Activated naive CD4-positive, alpha-beta T cell treated with anti-CD3 and anti-CD28 coated beads, Interleukin-2, amount 50 U/mL, for 24 hours (primary cell): ENCODE results near the gene CIP2A.

Source experiments
- H3K27ac Mint-ChIP-seq: one replicate; pipeline ENCODE4 v1.8.0; 2021; ENCODE audit warnings: mild to moderate bottlenecking, mixed read lengths
- H3K27me3 Mint-ChIP-seq: one replicate; pipeline ENCODE4 v1.8.0; 2021; ENCODE audit warnings: mixed read lengths
- H3K36me3 Mint-ChIP-seq: one replicate; pipeline ENCODE4 v1.8.0; 2021; ENCODE audit warnings: mixed read lengths
- H3K4me1 Mint-ChIP-seq: one replicate; pipeline ENCODE4 v1.8.0; 2021; ENCODE audit warnings: mixed read lengths
- H3K4me3 Mint-ChIP-seq: one replicate; pipeline ENCODE4 v1.8.0; 2021; ENCODE audit warnings: mild to moderate bottlenecking, mixed read lengths
- H3K9me3 Mint-ChIP-seq: one replicate; pipeline ENCODE4 v1.8.0; 2021; ENCODE audit warnings: mixed read lengths

Gene CIP2A

GRCh38 chr3:108546247-108546646, 43.0 kb downstream of the CIP2A start:
- peaks cover 11% of the 10 kb centered on the region for H3K36me3 Mint-ChIP-seq
- peak overlapping the region; percentile 26 for H3K4me3 Mint-ChIP-seq
- peaks cover 10% of the 10 kb centered on the region for H3K4me1 Mint-ChIP-seq
- H3K27ac Mint-ChIP-seq: no peak overlapping the region
- no peaks in the 10 kb centered on the region for H3K9me3 Mint-ChIP-seq
- no peaks in the 10 kb centered on the region for H3K27me3 Mint-ChIP-seq

GRCh38 chr3:108538083-108538482, 51.2 kb downstream of the CIP2A start:
- H3K4me1 Mint-ChIP-seq: no peaks in the 10 kb centered on the region
- no peaks in the 10 kb centered on the region for H3K9me3 Mint-ChIP-seq
- no peak overlapping the region for H3K27ac Mint-ChIP-seq
- H3K4me3 Mint-ChIP-seq: no peak overlapping the region
- peaks cover 2% of the 10 kb centered on the region for H3K36me3 Mint-ChIP-seq
- no peaks in the 10 kb centered on the region for H3K27me3 Mint-ChIP-seq

GRCh38 chr3:108528459-108529252, 60.6 kb downstream of the CIP2A start:
- peaks cover 22% of the 10 kb centered on the region for H3K27me3 Mint-ChIP-seq
- no peaks in the 10 kb centered on the region for H3K4me1 Mint-ChIP-seq
- H3K27ac Mint-ChIP-seq: no peak overlapping the region
- no peak overlapping the region for H3K4me3 Mint-ChIP-seq
- H3K36me3 Mint-ChIP-seq: peaks cover 2% of the 10 kb centered on the region
- peaks cover 4% of the 10 kb centered on the region for H3K9me3 Mint-ChIP-seq

- Mint-ChIP-seq H3K27ac (no peak overlapping the region), H3K4me1 (no peaks in the 10 kb centered on the region), H3K4me3 (no peak overlapping the region), H3K9me3 (peaks cover 4% of the 10 kb centered on the region), H3K27me3 (peaks cover 22% of the 10 kb centered on the region), H3K36me3 (peaks cover 2% of the 10 kb centered on the region)
Observed at GRCh38 chr3:108527817-108528216, 61.4 kb downstream of the CIP2A start.

GRCh38 chr3:108527109-108527508, 62.1 kb downstream of the CIP2A start:
- no peaks in the 10 kb centered on the region for H3K4me1 Mint-ChIP-seq
- no peak overlapping the region for H3K27ac Mint-ChIP-seq
- H3K9me3 Mint-ChIP-seq: peaks cover 4% of the 10 kb centered on the region
- peaks cover 17% of the 10 kb centered on the region for H3K27me3 Mint-ChIP-seq
- peaks cover 2% of the 10 kb centered on the region for H3K36me3 Mint-ChIP-seq
- no peak overlapping the region for H3K4me3 Mint-ChIP-seq

- peaks cover 2% of the 10 kb centered on the region for H3K36me3 Mint-ChIP-seq
- H3K4me1 Mint-ChIP-seq: no peaks in the 10 kb centered on the region
- no peak overlapping the region for H3K4me3 Mint-ChIP-seq
- H3K27ac Mint-ChIP-seq: no peak overlapping the region
- H3K9me3 Mint-ChIP-seq: peaks cover 2% of the 10 kb centered on the region
- H3K27me3 Mint-ChIP-seq: peaks cover 19% of the 10 kb centered on the region
Observed at GRCh38 chr3:108525971-108526370, 63.3 kb downstream of the CIP2A start.

- no peaks in the 10 kb centered on the region for H3K9me3 Mint-ChIP-seq
- no peaks in the 10 kb centered on the region for H3K4me1 Mint-ChIP-seq
- peaks cover 2% of the 10 kb centered on the region for H3K36me3 Mint-ChIP-seq
- no peak overlapping the region for H3K27ac Mint-ChIP-seq
- H3K27me3 Mint-ChIP-seq: peaks cover 17% of the 10 kb centered on the region
- no peak overlapping the region for H3K4me3 Mint-ChIP-seq
Observed at GRCh38 chr3:108525256-108525655, 64.0 kb downstream of the CIP2A start.

- H3K4me3 Mint-ChIP-seq: no peak overlapping the region
- H3K27ac Mint-ChIP-seq: no peak overlapping the region
- H3K9me3 Mint-ChIP-seq: no peaks in the 10 kb centered on the region
- H3K4me1 Mint-ChIP-seq: no peaks in the 10 kb centered on the region
- H3K36me3 Mint-ChIP-seq: peaks cover 2% of the 10 kb centered on the region
- peaks cover 10% of the 10 kb centered on the region for H3K27me3 Mint-ChIP-seq
Observed at GRCh38 chr3:108524537-108524936, 64.7 kb downstream of the CIP2A start.

GRCh38 chr3:108518895-108519294, 70.3 kb downstream of the CIP2A start:
- Mint-ChIP-seq H3K4me3 (no peak overlapping the region), H3K4me1 (no peaks in the 10 kb centered on the region), H3K36me3 (no peaks in the 10 kb centered on the region), H3K27me3 (peaks cover 3% of the 10 kb centered on the region), H3K9me3 (no peaks in the 10 kb centered on the region), H3K27ac (no peak overlapping the region)

GRCh38 chr3:108516881-108517280, 72.4 kb downstream of the CIP2A start:
- no peaks in the 10 kb centered on the region for H3K4me1 Mint-ChIP-seq
- no peaks in the 10 kb centered on the region for H3K9me3 Mint-ChIP-seq
- no peak overlapping the region for H3K27ac Mint-ChIP-seq
- no peaks in the 10 kb centered on the region for H3K36me3 Mint-ChIP-seq
- H3K4me3 Mint-ChIP-seq: no peak overlapping the region
- H3K27me3 Mint-ChIP-seq: peaks cover 2% of the 10 kb centered on the region

GRCh38 chr3:108513961-108514360, 75.3 kb downstream of the CIP2A start:
- H3K27me3 Mint-ChIP-seq: no peaks in the 10 kb centered on the region
- no peak overlapping the region for H3K27ac Mint-ChIP-seq

GRCh38 chr3:108512671-108513070, 76.6 kb downstream of the CIP2A start:
- H3K4me1 Mint-ChIP-seq: no peaks in the 10 kb centered on the region
- no peak overlapping the region for H3K4me3 Mint-ChIP-seq
- no peaks in the 10 kb centered on the region for H3K27me3 Mint-ChIP-seq
- H3K36me3 Mint-ChIP-seq: no peaks in the 10 kb centered on the region
- no peaks in the 10 kb centered on the region for H3K9me3 Mint-ChIP-seq
- H3K27ac Mint-ChIP-seq: no peak overlapping the region

More at GRCh38 chr3:108513961-108514360, 75.3 kb downstream of the CIP2A start:
- no peak overlapping the region for H3K4me3 Mint-ChIP-seq
- no peaks in the 10 kb centered on the region for H3K36me3 Mint-ChIP-seq
- no peaks in the 10 kb centered on the region for H3K9me3 Mint-ChIP-seq
- H3K4me1 Mint-ChIP-seq: no peaks in the 10 kb centered on the region

GRCh38 chr3:108511490-108511889, 77.7 kb downstream of the CIP2A start:
- Mint-ChIP-seq H3K27me3 (no peaks in the 10 kb centered on the region), H3K36me3 (no peaks in the 10 kb centered on the region), H3K4me3 (no peak overlapping the region), H3K4me1 (no peaks in the 10 kb centered on the region), H3K27ac (no peak overlapping the region), H3K9me3 (no peaks in the 10 kb centered on the region)

- Mint-ChIP-seq H3K9me3 (no peaks in the 10 kb centered on the region), H3K27ac (no peak overlapping the region), H3K36me3 (no peaks in the 10 kb centered on the region), H3K27me3 (no peaks in the 10 kb centered on the region), H3K4me1 (no peaks in the 10 kb centered on the region), H3K4me3 (no peak overlapping the region)
Observed at GRCh38 chr3:108511055-108511454, 78.2 kb downstream of the CIP2A start.

GRCh38 chr3:108510496-108510895, 78.7 kb downstream of the CIP2A start, which contains the start of gene MYH15:
Gene MYH15 (minus strand): TSS chr3:108510596. CDS start chr3:108510530, 66 bp downstream.
- no peak within 1 kb of the TSS for H3K4me3 Mint-ChIP-seq
- H3K27ac Mint-ChIP-seq: no peak within 1 kb of the TSS
- H3K27me3 Mint-ChIP-seq: no peaks in the 10 kb centered on the region
- H3K4me1 Mint-ChIP-seq: no peaks in the 10 kb centered on the region
- H3K9me3 Mint-ChIP-seq: no peaks in the 10 kb centered on the region
- no peaks in the 10 kb centered on the region for H3K36me3 Mint-ChIP-seq

- Mint-ChIP-seq H3K4me3 (no peak overlapping the region), H3K27ac (no peak overlapping the region), H3K9me3 (no peaks in the 10 kb centered on the region), H3K36me3 (no peaks in the 10 kb centered on the region), H3K27me3 (no peaks in the 10 kb centered on the region), H3K4me1 (no peaks in the 10 kb centered on the region)
Observed at GRCh38 chr3:108509871-108510270, 79.4 kb downstream of the CIP2A start.

- H3K4me3 Mint-ChIP-seq: no peak overlapping the region
- no peaks in the 10 kb centered on the region for H3K36me3 Mint-ChIP-seq
- H3K9me3 Mint-ChIP-seq: no peaks in the 10 kb centered on the region
- no peak overlapping the region for H3K27ac Mint-ChIP-seq
- H3K4me1 Mint-ChIP-seq: no peaks in the 10 kb centered on the region
- H3K27me3 Mint-ChIP-seq: no peaks in the 10 kb centered on the region
Observed at GRCh38 chr3:108509263-108509662, 80.0 kb downstream of the CIP2A start.
